HEK293T (cell line): ENCODE data around the gene ASCC1.

ENCODE experiments used
- CTCF ChIA-PET: fragments of 350-600 bp; formaldehyde crosslinking; extraction: SDS; loops from one replicate; lab custom pipeline; 2021; ENCODE audit warnings: antibody characterized with exemption, inconsistent platforms; lab: Yijun Ruan, JAX
- POLR2A ChIA-PET: fragments of 350-600 bp; formaldehyde crosslinking; extraction: SDS; loops from one replicate; lab custom pipeline; 2020; ENCODE audit warnings: antibody characterized with exemption, inconsistent platforms; lab: Yijun Ruan, JAX
- DNase-seq: peaks from one replicate; pipeline ENCODE4 v3.0.0; 2012; ENCODE audit warnings: mixed read lengths; ENCODE audit errors: extremely low spot score
- ARNT ChIP-seq: fragments of 450-650 bp; IDR thresholded peaks from 2 replicates; pipeline ENCODE4 v1.6.1; 2017; ENCODE audit warnings: mild to moderate bottlenecking
- BHLHE40 ChIP-seq: fragments of 450-650 bp; IDR thresholded peaks from 2 replicates; pipeline ENCODE4 v1.6.1; 2016; ENCODE audit warnings: mild to moderate bottlenecking, moderate library complexity, borderline replicate concordance
- CTBP1 ChIP-seq: fragments of 450-650 bp; IDR thresholded peaks from 2 replicates; pipeline ENCODE4 v1.6.1; 2016; ENCODE audit warnings: borderline replicate concordance
- ELF4 ChIP-seq: fragments of 450-650 bp; IDR thresholded peaks from 2 replicates; pipeline ENCODE4 v1.6.1; 2017; ENCODE audit warnings: antibody characterized with exemption
- FOXA1 ChIP-seq: fragments of 450-650 bp; IDR thresholded peaks from 2 replicates; pipeline ENCODE4 v1.6.1; 2016; ENCODE audit warnings: mild to moderate bottlenecking
- FOXK2 ChIP-seq: fragments of 450-650 bp; IDR thresholded peaks from 2 replicates; pipeline ENCODE4 v1.6.1; 2016; ENCODE audit warnings: mild to moderate bottlenecking
- FOXM1 ChIP-seq: fragments of 450-650 bp; IDR thresholded peaks from 2 replicates; pipeline ENCODE4 v1.6.1; 2017; ENCODE audit warnings: mild to moderate bottlenecking, borderline replicate concordance
- HDGF ChIP-seq: fragments of 450-650 bp; IDR thresholded peaks from 2 replicates; pipeline ENCODE4 v1.6.1; 2017; ENCODE audit warnings: antibody characterized with exemption, borderline replicate concordance
- L3MBTL2 ChIP-seq: fragments of 450-650 bp; conservative IDR thresholded peaks from 2 replicates; pipeline ENCODE4 v1.6.1; 2016; ENCODE audit warnings: mild to moderate bottlenecking
- LEF1 ChIP-seq: fragments of 450-650 bp; IDR thresholded peaks from 2 replicates; pipeline ENCODE4 v1.6.1; 2017; ENCODE audit warnings: mild to moderate bottlenecking, borderline replicate concordance
- NFRKB ChIP-seq: fragments of 450-650 bp; IDR thresholded peaks from 2 replicates; pipeline ENCODE4 v1.6.1; 2016; ENCODE audit warnings: mild to moderate bottlenecking, moderate library complexity
- SP1 ChIP-seq: fragments of 450-650 bp; IDR thresholded peaks from 2 replicates; pipeline ENCODE4 v1.6.1; 2017
- SUZ12 ChIP-seq: fragments of 450-650 bp; IDR thresholded peaks from 2 replicates; pipeline ENCODE4 v1.6.1; 2016; ENCODE audit warnings: mild to moderate bottlenecking
- TARDBP ChIP-seq: fragments of 450-650 bp; IDR thresholded peaks from 2 replicates; pipeline ENCODE4 v1.6.1; 2016
- ZNF384 ChIP-seq: fragments of 450-650 bp; IDR thresholded peaks from 2 replicates; pipeline ENCODE4 v1.6.1; 2016
- TF ChIP-seq, protein P1 (sequence below): fragments of 450-650 bp; IDR thresholded peaks from 2 replicates; pipeline ENCODE4 v1.6.1; 2016

Gene ASCC1

GRCh38 chr10:72085864-72086465 is 130.1 kb downstream of the ASCC1 start:
- CTCF ChIA-PET, result no interaction called here
- DNase-seq, result no peak

DNA sequence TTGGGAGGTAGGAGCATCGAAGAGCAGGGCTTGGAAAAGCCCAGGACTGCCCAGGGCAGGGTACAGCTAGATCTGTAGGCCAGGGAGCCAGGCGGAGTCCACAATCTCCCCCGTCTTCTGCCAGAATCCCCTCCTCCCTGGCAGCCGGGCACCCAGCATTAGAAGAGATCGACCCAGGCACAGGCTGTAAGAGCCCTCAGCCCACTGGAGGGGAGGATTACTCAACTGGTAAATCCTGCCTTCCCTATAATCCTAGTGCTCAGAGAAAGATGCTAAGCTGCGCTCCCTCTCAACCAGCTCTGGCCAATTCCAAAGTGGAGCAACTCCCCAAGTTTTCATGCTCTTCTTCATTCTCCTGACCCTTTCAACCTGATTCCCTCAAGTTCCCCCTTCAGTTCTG is 130.9 kb downstream of the ASCC1 start:
- ChIA-PET POLR2A (no interaction called here), CTCF (no interaction called here)
- no peak for DNase-seq
- TF ChIP-seq CTBP1 (no peak), NFRKB (no peak), BHLHE40 (no peak), SUZ12 (no peak), SP1 (no peak), ARNT (no peak), L3MBTL2 (no peak), FOXM1 (no peak), HDGF (no peak), TARDBP (no peak)

More at GRCh38 chr10:72085864-72086465, 130.1 kb downstream of the ASCC1 start:
- POLR2A ChIA-PET, result no interaction called here
- TF ChIP-seq FOXK2 (no peak), SUZ12 (no peak), NFRKB (no peak)

- no peak for DNase-seq
- TF ChIP-seq SUZ12, result no peak
- TF ChIP-seq FOXM1, result no peak
- TF ChIP-seq LEF1, result no peak
- TF ChIP-seq FOXA1, result no peak
- no peak for TF ChIP-seq BHLHE40
- TF ChIP-seq ELF4, result no peak
- no peak for TF ChIP-seq CTBP1
- no peak for TF ChIP-seq ARNT
- TF ChIP-seq L3MBTL2, result no peak
- no peak for TF ChIP-seq SP1
- no peak for TF ChIP-seq HDGF
- TF ChIP-seq TARDBP, result no peak
- ChIA-PET POLR2A (interaction anchor here (0.6 kb wide), 1 partner anchor 15 kb away, joined by 3 read pairs; no protein-coding TSS in a partner anchor), CTCF (no interaction called here)
Measured at GRCh38 chr10:72083790-72084459, 132.2 kb downstream of the ASCC1 start.

DNA sequence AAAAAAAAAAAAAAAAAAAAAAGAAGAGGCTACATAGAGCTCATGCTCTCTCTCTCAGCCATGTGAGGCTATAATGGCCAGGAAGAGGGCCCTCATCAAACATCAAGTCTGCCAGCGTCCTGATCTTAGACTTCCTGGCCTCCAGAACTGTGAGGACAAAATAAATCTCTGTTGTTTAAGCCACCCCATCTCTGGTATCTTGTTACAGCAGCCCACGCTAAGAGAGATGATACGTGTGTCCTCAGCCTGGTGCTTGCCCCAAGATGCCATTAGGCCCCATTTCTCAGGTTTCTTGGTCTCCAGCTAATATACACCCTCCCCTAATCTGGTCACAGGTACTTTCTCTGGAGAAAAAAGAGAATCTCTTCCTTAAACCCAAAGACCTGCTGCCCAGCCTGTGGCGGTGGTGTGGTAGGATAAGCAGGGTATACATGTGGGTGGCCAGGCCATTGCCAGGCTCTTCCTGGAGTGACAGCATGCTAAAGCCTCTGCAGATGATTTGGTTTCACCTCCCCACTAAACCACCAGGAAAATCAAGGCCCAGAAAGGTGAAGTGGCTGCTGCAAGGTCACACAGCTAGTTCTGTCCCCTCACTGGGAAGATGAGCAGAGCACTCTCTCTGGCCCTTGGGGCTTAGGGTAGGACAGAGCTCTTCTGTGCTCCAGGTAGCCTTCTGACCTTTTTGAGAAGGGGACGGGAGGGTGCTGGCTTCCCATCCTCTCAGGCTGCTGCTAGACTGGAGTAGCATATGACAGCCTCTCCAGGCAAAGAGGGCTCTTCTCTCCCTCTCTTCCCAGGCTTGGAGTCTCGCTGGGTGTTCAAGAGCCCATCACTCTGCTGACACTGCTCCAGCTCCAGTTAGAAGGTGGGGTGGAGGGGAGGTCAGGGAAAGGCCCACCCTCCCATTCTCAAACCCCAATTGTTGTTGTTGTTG is 133.0 kb downstream of the ASCC1 start:
- no peak for DNase-seq
- CTCF ChIA-PET, result no interaction called here

DNA sequence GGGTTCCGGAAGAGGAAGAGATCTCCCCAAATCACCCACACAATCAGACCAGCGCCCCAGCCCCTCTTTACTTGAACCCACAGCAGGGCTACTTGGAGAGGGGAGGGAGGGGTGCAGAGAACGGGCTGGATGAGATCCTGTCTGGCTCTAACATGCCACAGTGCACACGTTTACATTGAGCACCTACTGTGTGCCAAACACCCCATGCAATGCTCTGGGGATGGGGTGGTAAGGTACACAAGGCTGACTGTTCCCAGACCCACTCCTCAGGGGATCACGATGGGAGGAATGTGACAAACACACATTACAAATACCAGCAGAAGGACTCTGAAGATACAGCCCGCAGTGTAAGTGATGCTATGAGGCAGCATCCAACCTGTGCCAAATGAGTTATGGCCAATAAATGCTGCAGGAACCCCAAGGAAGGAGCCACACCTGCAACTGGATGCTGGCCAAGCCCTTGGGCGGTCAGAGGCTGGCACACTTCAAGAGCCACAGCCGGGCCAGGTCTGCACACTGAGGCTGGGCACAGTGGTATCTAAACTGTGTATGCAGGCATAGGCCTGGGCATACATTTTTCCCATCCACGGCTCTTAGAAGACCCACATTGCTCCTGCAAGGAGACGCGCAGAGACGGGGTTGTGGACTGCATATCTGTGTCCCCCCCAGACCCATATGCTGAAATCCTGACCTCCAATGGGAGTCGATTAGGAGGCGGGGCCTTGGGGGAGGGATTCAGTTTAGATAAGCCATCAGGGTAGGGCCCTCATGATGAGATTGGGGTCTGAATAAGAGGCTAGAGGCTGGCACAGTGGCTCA is 134.1 kb downstream of the ASCC1 start:
- ChIA-PET CTCF (no interaction called here), POLR2A (no interaction called here)
- DNase-seq, result no peak
- TF ChIP-seq FOXM1, result no peak
- TF ChIP-seq, protein P1, sequence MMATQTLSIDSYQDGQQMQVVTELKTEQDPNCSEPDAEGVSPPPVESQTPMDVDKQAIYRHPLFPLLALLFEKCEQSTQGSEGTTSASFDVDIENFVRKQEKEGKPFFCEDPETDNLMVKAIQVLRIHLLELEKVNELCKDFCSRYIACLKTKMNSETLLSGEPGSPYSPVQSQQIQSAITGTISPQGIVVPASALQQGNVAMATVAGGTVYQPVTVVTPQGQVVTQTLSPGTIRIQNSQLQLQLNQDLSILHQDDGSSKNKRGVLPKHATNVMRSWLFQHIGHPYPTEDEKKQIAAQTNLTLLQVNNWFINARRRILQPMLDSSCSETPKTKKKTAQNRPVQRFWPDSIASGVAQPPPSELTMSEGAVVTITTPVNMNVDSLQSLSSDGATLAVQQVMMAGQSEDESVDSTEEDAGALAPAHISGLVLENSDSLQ, result no peak
- no peak for TF ChIP-seq FOXK2
- TF ChIP-seq LEF1, result no peak
- no peak for TF ChIP-seq ZNF384
- TF ChIP-seq L3MBTL2, result no peak
- TF ChIP-seq NFRKB, result no peak
- TF ChIP-seq ELF4, result no peak
- TF ChIP-seq SP1, result no peak
- no peak for TF ChIP-seq CTBP1
- TF ChIP-seq BHLHE40, result no peak
- no peak for TF ChIP-seq ARNT
- no peak for TF ChIP-seq HDGF
- no peak for TF ChIP-seq TARDBP
- TF ChIP-seq SUZ12, result no peak
- TF ChIP-seq FOXA1, result no peak

More for the DNA sequence above, 133.0 kb downstream of the ASCC1 start:
- TF ChIP-seq ZNF384, result no peak
- no peak for TF ChIP-seq BHLHE40
- TF ChIP-seq NFRKB, result no peak
- TF ChIP-seq L3MBTL2, result no peak
- TF ChIP-seq FOXA1, result no peak
- TF ChIP-seq LEF1, result no peak
- no peak for TF ChIP-seq CTBP1
- TF ChIP-seq ELF4, result no peak
- TF ChIP-seq, protein P1, result no peak
- TF ChIP-seq FOXK2, result no peak
- TF ChIP-seq FOXM1, result no peak
- TF ChIP-seq TARDBP, result no peak
- TF ChIP-seq SUZ12, result no peak
- no peak for TF ChIP-seq HDGF
- no peak for TF ChIP-seq ARNT
- TF ChIP-seq SP1, result no peak
- POLR2A ChIA-PET, result interaction anchor here (0.6 kb wide), 1 partner anchor 16 kb away, joined by 3 read pairs; no protein-coding TSS in a partner anchor
